Left renal cortex interstitium (tissue), 4 donors: ENCODE results near the gene NPC1L1. TPM values are rescaled to one million over a fixed set of nuclear protein-coding genes. Genes with fewer than 3 reads are reported as not detected.

Source experiments
- DNase-seq, 4 donors: peaks; one replicate each; pipeline ENCODE4 v3.0.0-alpha.2; 2013; ENCODE audit warnings: low read depth in 4 of 4, low spot score in 2 of 4, missing footprints in 1 of 4
- polyA plus RNA-seq, 4 donors: library from polyadenylated mRNA; unstranded; fragments of 120-200 nt; gene quantifications; one replicate each; pipeline ENCODE4 v1.2.1, GENCODE V29; 2013; ENCODE audit not compliant: insufficient read length in 4 of 4

The NPC1L1 gene
- polyA plus RNA-seq, 4 donors: 2.3 to 3.5 (median 2.8) TPM

GRCh38 chr7:44482502-44483485 lies 58.3 kb downstream of the NPC1L1 start:
- DNase-seq: no peak

- DNase-seq: no peak
Measured at GRCh38 chr7:44477938-44478337, 63.2 kb downstream of the NPC1L1 start.

- peak in 3 of 4 donors; percentile 22 to 59 (median 34) for DNase-seq
Measured at GRCh38 chr7:44477063-44477830, 63.9 kb downstream of the NPC1L1 start.

GRCh38 chr7:44476313-44476712 lies 64.8 kb downstream of the NPC1L1 start:
- no peak for DNase-seq

- DNase-seq: no peak
Measured at GRCh38 chr7:44473295-44473694, 67.8 kb downstream of the NPC1L1 start.

- no peak for DNase-seq
Measured at GRCh38 chr7:44472843-44473242, 68.3 kb downstream of the NPC1L1 start.

- no peak for DNase-seq
Measured at GRCh38 chr7:44471850-44472249, 69.3 kb downstream of the NPC1L1 start.

- no peak for DNase-seq
Measured at GRCh38 chr7:44471436-44471835, 69.7 kb downstream of the NPC1L1 start.

GRCh38 chr7:44470628-44471245 lies 70.4 kb downstream of the NPC1L1 start:
- no peak for DNase-seq

GRCh38 chr7:44470135-44470479 lies 71.0 kb downstream of the NPC1L1 start:
- no peak for DNase-seq

GRCh38 chr7:44469461-44470134 lies 71.5 kb downstream of the NPC1L1 start:
- DNase-seq: no peak

- no peak for DNase-seq
Measured at GRCh38 chr7:44467217-44467548, 73.9 kb downstream of the NPC1L1 start.

- DNase-seq: no peak
Measured at GRCh38 chr7:44466300-44467216, 74.6 kb downstream of the NPC1L1 start.

GRCh38 chr7:44465490-44465889 lies 75.6 kb downstream of the NPC1L1 start:
- no peak for DNase-seq

GRCh38 chr7:44463169-44463808 lies 77.8 kb downstream of the NPC1L1 start:
- no peak for DNase-seq
